ENCODE results near the gene CTNNB1.

Gene CTNNB1

GRCh38 chr3:41198950-41199865 lies at the start of gene CTNNB1:
CTNNB1 (plus strand) TSS chr3:41199505; CDS start chr3:41224069, 24,564 bp downstream.
- FAIRE-seq: no peak

- no peak for FAIRE-seq
Measured at GRCh38 chr3:41155834-41156233, 43.5 kb upstream of the CTNNB1 start.

- no peak for FAIRE-seq
Measured at GRCh38 chr3:41158947-41159346, 40.4 kb upstream of the CTNNB1 start.

- no peak for FAIRE-seq
Measured at GRCh38 chr3:41159588-41160189, 39.6 kb upstream of the CTNNB1 start.

GRCh38 chr3:41162541-41162940 lies 36.8 kb upstream of the CTNNB1 start:
- FAIRE-seq: no peak

GRCh38 chr3:41163006-41163405 lies 36.3 kb upstream of the CTNNB1 start:
- FAIRE-seq: no peak

- no peak for FAIRE-seq
Measured at GRCh38 chr3:41163421-41163820, 35.9 kb upstream of the CTNNB1 start.

GRCh38 chr3:41164777-41165176 lies 34.5 kb upstream of the CTNNB1 start:
- no peak for FAIRE-seq

- FAIRE-seq: no peak
Measured at GRCh38 chr3:41167722-41168497, 31.4 kb upstream of the CTNNB1 start.

GRCh38 chr3:41169023-41169422 lies 30.3 kb upstream of the CTNNB1 start:
- FAIRE-seq: no peak

GRCh38 chr3:41173926-41174885 lies 25.1 kb upstream of the CTNNB1 start:
- no peak for FAIRE-seq

- no peak for FAIRE-seq
Measured at GRCh38 chr3:41175365-41175764, 23.9 kb upstream of the CTNNB1 start.

GRCh38 chr3:41176596-41176995 lies 22.7 kb upstream of the CTNNB1 start:
- FAIRE-seq: peak; percentile 12

GRCh38 chr3:41178576-41178975 lies 20.7 kb upstream of the CTNNB1 start:
- no peak for FAIRE-seq

- no peak for FAIRE-seq
Measured at GRCh38 chr3:41180396-41180795, 18.9 kb upstream of the CTNNB1 start.

GRCh38 chr3:41182504-41183059 lies 16.7 kb upstream of the CTNNB1 start:
- FAIRE-seq: no peak

GRCh38 chr3:41184394-41184793 lies 14.9 kb upstream of the CTNNB1 start:
- no peak for FAIRE-seq

GRCh38 chr3:41186297-41186696 lies 13.0 kb upstream of the CTNNB1 start:
- FAIRE-seq: no peak

- FAIRE-seq: no peak
Measured at GRCh38 chr3:41188306-41188705, 11.0 kb upstream of the CTNNB1 start.

- FAIRE-seq: no peak
Measured at GRCh38 chr3:41190509-41191284, 8.6 kb upstream of the CTNNB1 start.

- FAIRE-seq: peak; percentile 45
Measured at GRCh38 chr3:41192885-41193284, 6.4 kb upstream of the CTNNB1 start.

Data from endometrium (tissue), 2 donors.